ENCODE results near the gene FZD10.

FZD10 gene

GRCh38 chr12:130131025-130131424 lies 31.2 kb upstream of the FZD10 start:
- no peak for DNase-seq (ENCODE audit: low spot score)
- Histone ChIP-seq H3K4me1 (ENCODE audit: insufficient read depth, poor library complexity, severe bottlenecking) (peaks cover 22% of the 10 kb centered on the region), H3K4me3 (ENCODE audit: severe bottlenecking) (no peak overlapping the region), H3K36me3 (ENCODE audit: low read depth) (no peaks in the 10 kb centered on the region), H3K27me3 (ENCODE audit: insufficient read depth, poor library complexity, severe bottlenecking) (no peaks in the 10 kb centered on the region), H3K9me3 (ENCODE audit: severe bottlenecking) (no peaks in the 10 kb centered on the region), H3K27ac (ENCODE audit: poor library complexity, severe bottlenecking) (no peak overlapping the region)
- no peak for ATAC-seq (ENCODE audit: low read depth)
- TF ChIP-seq CTCF (IDR thresholded peaks at IDR 0.05; ENCODE audit: poor library complexity, severe bottlenecking): no peak

- no peaks in the 10 kb centered on the region for H3K27me3 ChIP-seq (ENCODE audit: insufficient read depth, poor library complexity, severe bottlenecking)
- no peaks in the 10 kb centered on the region for H3K9me3 ChIP-seq (ENCODE audit: severe bottlenecking)
- ATAC-seq (ENCODE audit: low read depth) (no peak), DNase-seq (ENCODE audit: low spot score) (no peak)
- no peak overlapping the region for H3K4me3 ChIP-seq (ENCODE audit: severe bottlenecking)
- H3K27ac ChIP-seq (ENCODE audit: poor library complexity, severe bottlenecking): no peak overlapping the region
- peaks cover 26% of the 10 kb centered on the region for H3K4me1 ChIP-seq (ENCODE audit: insufficient read depth, poor library complexity, severe bottlenecking)
- H3K36me3 ChIP-seq (ENCODE audit: low read depth): no peaks in the 10 kb centered on the region
- no peak for TF ChIP-seq CTCF (IDR thresholded peaks at IDR 0.05; ENCODE audit: poor library complexity, severe bottlenecking)
Measured at GRCh38 chr12:130131801-130132200, 30.5 kb upstream of the FZD10 start.

GRCh38 chr12:130132831-130133511 lies 29.3 kb upstream of the FZD10 start:
- H3K27me3 ChIP-seq (ENCODE audit: insufficient read depth, poor library complexity, severe bottlenecking): no peaks in the 10 kb centered on the region
- H3K9me3 ChIP-seq (ENCODE audit: severe bottlenecking): no peaks in the 10 kb centered on the region
- ATAC-seq (ENCODE audit: low read depth) (peak; percentile 35; the same call in 1 of the 3 replicates), DNase-seq (ENCODE audit: low spot score) (no peak)
- peaks cover 36% of the 10 kb centered on the region for H3K4me1 ChIP-seq (ENCODE audit: insufficient read depth, poor library complexity, severe bottlenecking)
- no peak overlapping the region for H3K27ac ChIP-seq (ENCODE audit: poor library complexity, severe bottlenecking)
- no peak overlapping the region for H3K4me3 ChIP-seq (ENCODE audit: severe bottlenecking)
- TF ChIP-seq CTCF (IDR thresholded peaks at IDR 0.05; ENCODE audit: poor library complexity, severe bottlenecking): no peak
- H3K36me3 ChIP-seq (ENCODE audit: low read depth): no peaks in the 10 kb centered on the region

GRCh38 chr12:130133851-130134562 lies 28.3 kb upstream of the FZD10 start:
- Histone ChIP-seq H3K4me3 (ENCODE audit: severe bottlenecking) (no peak overlapping the region), H3K27me3 (ENCODE audit: insufficient read depth, poor library complexity, severe bottlenecking) (no peaks in the 10 kb centered on the region), H3K27ac (ENCODE audit: poor library complexity, severe bottlenecking) (no peak overlapping the region), H3K9me3 (ENCODE audit: severe bottlenecking) (no peaks in the 10 kb centered on the region), H3K4me1 (ENCODE audit: insufficient read depth, poor library complexity, severe bottlenecking) (peaks cover 30% of the 10 kb centered on the region), H3K36me3 (ENCODE audit: low read depth) (no peaks in the 10 kb centered on the region)
- no peak for ATAC-seq (ENCODE audit: low read depth)
- no peak for DNase-seq (ENCODE audit: low spot score)
- no peak for TF ChIP-seq CTCF (IDR thresholded peaks at IDR 0.05; ENCODE audit: poor library complexity, severe bottlenecking)

GRCh38 chr12:130134563-130134915 lies 27.7 kb upstream of the FZD10 start:
- DNase-seq (ENCODE audit: low spot score): no peak
- Histone ChIP-seq H3K27ac (ENCODE audit: poor library complexity, severe bottlenecking) (no peak overlapping the region), H3K27me3 (ENCODE audit: insufficient read depth, poor library complexity, severe bottlenecking) (no peaks in the 10 kb centered on the region), H3K36me3 (ENCODE audit: low read depth) (no peaks in the 10 kb centered on the region), H3K4me3 (ENCODE audit: severe bottlenecking) (no peak overlapping the region), H3K4me1 (ENCODE audit: insufficient read depth, poor library complexity, severe bottlenecking) (peaks cover 29% of the 10 kb centered on the region), H3K9me3 (ENCODE audit: severe bottlenecking) (no peaks in the 10 kb centered on the region)
- TF ChIP-seq CTCF (IDR thresholded peaks at IDR 0.05; ENCODE audit: poor library complexity, severe bottlenecking): no peak
- ATAC-seq (ENCODE audit: low read depth): no peak

All from RWPE2 (cell line).